AG04450 (cell line): ENCODE measurements around the gene LIPG. TPM values are rescaled to one million over a fixed set of nuclear protein-coding genes. Genes with fewer than 3 reads are reported as not detected.

Experiments used
- CTCF ChIA-PET: fragments of 300-600, 350-600 bp; formaldehyde crosslinking; extraction: SDS; loops from one replicate; lab custom pipeline; 2022; ENCODE audit warnings: antibody characterized with exemption, inconsistent platforms; lab: Charles Lee
- POLR2A ChIA-PET: fragments of 350-600 bp; formaldehyde crosslinking; extraction: SDS; loops from one replicate; lab custom pipeline; 2021; ENCODE audit warnings: antibody characterized with exemption, inconsistent platforms; lab: Yijun Ruan, JAX
- DNase-seq: peaks from one replicate; pipeline ENCODE4 v3.0.0-alpha.2; 2011; ENCODE audit warnings: low read depth, low spot score
- H3K27ac ChIP-seq: one replicate; pipeline ENCODE4 v1.5.1; 2012; ENCODE audit warnings: low read depth, low read length, control low read depth
- H3K27me3 ChIP-seq: one replicate; pipeline ENCODE4 v1.6.0; 2012; ENCODE audit warnings: low read length; ENCODE audit not compliant: control insufficient read depth, insufficient read depth
- H3K4me3 ChIP-seq: 2 replicates; pipeline ENCODE4 v1.5.1; 2011; ENCODE audit warnings: mild to moderate bottlenecking, low read depth, low read length, control low read depth
- H3K9me3 ChIP-seq: 2 replicates; pipeline ENCODE4 v1.5.1; 2012; ENCODE audit warnings: low read length; ENCODE audit not compliant: control insufficient read depth, insufficient read depth
- polyA plus RNA-seq: library from polyadenylated mRNA; depleted of rRNA; stranded (reverse); fragments of >200 nt; gene quantifications from 2 replicates; pipeline ENCODE4 v1.2.3, GENCODE V29; 2011
- TF ChIP-seq, protein P1 (sequence below): IDR thresholded peaks from 2 replicates; pipeline ENCODE4 v1.5.1; 2011; ENCODE audit warnings: low read depth, low read length, control low read depth, inconsistent platforms

LIPG gene
- polyA plus RNA-seq, 1 experiment, result 0.19 TPM

GRCh38 chr18:49524349-49524748 is 37.5 kb upstream of the LIPG start:
- no peak overlapping the region for H3K27ac ChIP-seq
- TF ChIP-seq, protein P1, sequence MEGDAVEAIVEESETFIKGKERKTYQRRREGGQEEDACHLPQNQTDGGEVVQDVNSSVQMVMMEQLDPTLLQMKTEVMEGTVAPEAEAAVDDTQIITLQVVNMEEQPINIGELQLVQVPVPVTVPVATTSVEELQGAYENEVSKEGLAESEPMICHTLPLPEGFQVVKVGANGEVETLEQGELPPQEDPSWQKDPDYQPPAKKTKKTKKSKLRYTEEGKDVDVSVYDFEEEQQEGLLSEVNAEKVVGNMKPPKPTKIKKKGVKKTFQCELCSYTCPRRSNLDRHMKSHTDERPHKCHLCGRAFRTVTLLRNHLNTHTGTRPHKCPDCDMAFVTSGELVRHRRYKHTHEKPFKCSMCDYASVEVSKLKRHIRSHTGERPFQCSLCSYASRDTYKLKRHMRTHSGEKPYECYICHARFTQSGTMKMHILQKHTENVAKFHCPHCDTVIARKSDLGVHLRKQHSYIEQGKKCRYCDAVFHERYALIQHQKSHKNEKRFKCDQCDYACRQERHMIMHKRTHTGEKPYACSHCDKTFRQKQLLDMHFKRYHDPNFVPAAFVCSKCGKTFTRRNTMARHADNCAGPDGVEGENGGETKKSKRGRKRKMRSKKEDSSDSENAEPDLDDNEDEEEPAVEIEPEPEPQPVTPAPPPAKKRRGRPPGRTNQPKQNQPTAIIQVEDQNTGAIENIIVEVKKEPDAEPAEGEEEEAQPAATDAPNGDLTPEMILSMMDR, result no peak
- peaks cover 4% of the 10 kb centered on the region for H3K27me3 ChIP-seq
- ChIA-PET CTCF (interaction anchor here (1.0 to 3.0 kb wide), 2 partner anchors 14 to 260 kb away, joined by 3 to 21 read pairs; no protein-coding TSS in a partner anchor), POLR2A (no interaction called here)
- no peak overlapping the region for H3K4me3 ChIP-seq
- DNase-seq, result no peak
- no peaks in the 10 kb centered on the region for H3K9me3 ChIP-seq

- no peak overlapping the region for H3K4me3 ChIP-seq
- CTCF ChIA-PET, result interaction anchor here (3.0 kb wide), 1 partner anchor 15 kb away, joined by 21 read pairs; no protein-coding TSS in a partner anchor
- H3K27ac ChIP-seq, result no peak overlapping the region
- no peaks in the 10 kb centered on the region for H3K9me3 ChIP-seq
- TF ChIP-seq, protein P1, result no peak
- H3K27me3 ChIP-seq, result peaks cover 4% of the 10 kb centered on the region
- no peak for DNase-seq
- POLR2A ChIA-PET, result no interaction called here
Measured at GRCh38 chr18:49524951-49525350, 36.9 kb upstream of the LIPG start.

- no peak overlapping the region for H3K4me3 ChIP-seq
- POLR2A ChIA-PET, result no interaction called here
- no peak overlapping the region for H3K27ac ChIP-seq
- peaks cover 4% of the 10 kb centered on the region for H3K27me3 ChIP-seq
- TF ChIP-seq, protein P1, result no peak
- CTCF ChIA-PET, result interaction anchor here (3.0 kb wide), 1 partner anchor 16 kb away, joined by 21 read pairs; no protein-coding TSS in a partner anchor
- no peak for DNase-seq
- no peaks in the 10 kb centered on the region for H3K9me3 ChIP-seq
Measured at GRCh38 chr18:49525981-49526380, 35.9 kb upstream of the LIPG start.

- Histone ChIP-seq H3K4me3 (no peak overlapping the region), H3K9me3 (no peaks in the 10 kb centered on the region), H3K27me3 (peaks cover 7% of the 10 kb centered on the region), H3K27ac (no peak overlapping the region)
- DNase-seq, result no peak
- ChIA-PET POLR2A (no interaction called here), CTCF (interaction anchor here (1.6 to 1.7 kb wide), 2 partner anchors 17 to 331 kb away, joined by 7 to 8 read pairs; no protein-coding TSS in a partner anchor)
- TF ChIP-seq, protein P1, result no peak
Measured at GRCh38 chr18:49527631-49528327, 34.1 kb upstream of the LIPG start.

- H3K4me3 ChIP-seq, result no peak overlapping the region
- no peaks in the 10 kb centered on the region for H3K9me3 ChIP-seq
- H3K27me3 ChIP-seq, result peaks cover 7% of the 10 kb centered on the region
- ChIA-PET CTCF (interaction anchor here (0.7 kb wide), 1 partner anchor 329 kb away, joined by 3 read pairs; no protein-coding TSS in a partner anchor), POLR2A (no interaction called here)
- TF ChIP-seq, protein P1, result no peak
- H3K27ac ChIP-seq, result no peak overlapping the region
- DNase-seq, result no peak
Measured at GRCh38 chr18:49529596-49529995, 32.3 kb upstream of the LIPG start.
